Stimulated activated naive CD8-positive, alpha-beta T cell treated with anti-CD3 and anti-CD28 coated beads, Interleukin-15, Interleukin-2, amounts not matched to agents 100 ng/mL and 50 ng/mL, for 24 hours (primary cell): ENCODE results near the gene B4GAT1.
"Not testable (repeated sequence)": the region's sequence is repeated elsewhere in the genome, so short reads cannot be mapped to it uniquely, and the experiment has no call there.

Experiments
- H3K27ac Mint-ChIP-seq: one replicate; pipeline ENCODE4 v1.8.0; 2021; ENCODE audit warnings: mild to moderate bottlenecking, mixed read lengths
- H3K27me3 Mint-ChIP-seq: one replicate; pipeline ENCODE4 v1.8.0; 2021; ENCODE audit warnings: mixed read lengths
- H3K36me3 Mint-ChIP-seq: one replicate; pipeline ENCODE4 v1.8.0; 2021; ENCODE audit warnings: low read depth, mixed read lengths
- H3K4me1 Mint-ChIP-seq: one replicate; pipeline ENCODE4 v1.8.0; 2021; ENCODE audit warnings: low read depth, mixed read lengths
- H3K4me3 Mint-ChIP-seq: one replicate; pipeline ENCODE4 v1.8.0; 2021; ENCODE audit warnings: mild to moderate bottlenecking, mixed read lengths
- H3K9me3 Mint-ChIP-seq: one replicate; pipeline ENCODE4 v1.8.0; 2021; ENCODE audit warnings: mixed read lengths

The B4GAT1 gene

DNA sequence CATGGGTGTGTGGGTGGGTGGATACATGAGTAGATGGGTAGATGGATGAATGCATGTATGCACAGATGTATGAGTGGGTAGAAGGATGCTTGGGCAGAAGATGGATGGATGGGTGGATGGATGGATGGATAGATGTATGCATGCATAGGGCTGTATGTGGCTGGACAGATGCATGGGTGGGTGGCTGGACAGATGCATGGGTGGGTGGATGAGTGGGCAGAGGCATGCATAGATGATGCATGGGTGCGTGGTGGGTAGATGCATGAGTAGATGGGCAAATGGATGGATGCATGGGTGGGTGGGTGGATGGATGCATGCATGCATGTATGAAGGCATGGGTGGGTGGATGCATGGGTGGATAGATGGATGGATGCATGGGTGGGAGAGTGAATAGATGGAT, 23.7 kb downstream of the B4GAT1 start:
- no peak overlapping the region for H3K4me3 Mint-ChIP-seq
- no peaks in the 10 kb centered on the region for H3K27me3 Mint-ChIP-seq
- H3K9me3 Mint-ChIP-seq: no peaks in the 10 kb centered on the region
- H3K4me1 Mint-ChIP-seq: peaks cover 50% of the 10 kb centered on the region
- no peaks in the 10 kb centered on the region for H3K36me3 Mint-ChIP-seq
- no peak overlapping the region for H3K27ac Mint-ChIP-seq

DNA sequence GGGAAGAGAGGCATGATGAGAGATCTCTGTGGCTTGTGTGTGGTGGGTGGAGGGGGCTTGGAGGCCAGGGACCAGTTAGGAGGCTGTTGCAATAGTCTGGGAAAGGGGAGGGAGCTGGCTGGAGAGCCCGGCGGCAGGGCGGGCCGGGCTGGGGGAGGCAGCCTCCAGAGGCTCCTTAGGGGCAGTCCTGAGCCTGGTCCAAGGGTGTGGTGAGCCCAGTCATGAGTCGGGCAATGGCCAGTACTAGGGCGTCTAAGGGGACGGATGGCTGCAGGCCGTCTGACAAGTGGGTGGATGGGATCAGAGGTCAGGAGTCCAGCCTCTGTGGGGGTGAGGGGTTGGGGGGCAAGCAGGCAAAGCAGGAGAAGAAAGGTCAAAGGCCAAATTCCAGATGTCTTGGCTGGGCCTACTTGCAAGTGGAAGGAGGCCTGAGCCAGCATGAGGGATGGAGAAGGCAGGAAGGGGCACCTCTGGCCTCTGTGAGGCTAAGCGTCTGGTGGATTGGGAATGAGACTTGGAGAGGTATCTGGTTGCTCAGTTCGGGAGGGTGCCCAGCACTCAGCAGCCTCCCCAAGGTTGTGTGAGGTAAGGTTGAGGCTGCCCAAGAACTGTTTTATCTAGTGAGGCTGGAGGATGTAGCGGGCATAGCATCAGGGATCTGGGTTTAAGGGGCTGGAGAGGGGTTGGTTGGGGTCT, 24.5 kb downstream of the B4GAT1 start:
- H3K4me3 Mint-ChIP-seq: no peak overlapping the region
- no peaks in the 10 kb centered on the region for H3K27me3 Mint-ChIP-seq
- no peaks in the 10 kb centered on the region for H3K36me3 Mint-ChIP-seq
- peaks cover 50% of the 10 kb centered on the region for H3K4me1 Mint-ChIP-seq
- H3K9me3 Mint-ChIP-seq: no peaks in the 10 kb centered on the region
- no peak overlapping the region for H3K27ac Mint-ChIP-seq

DNA sequence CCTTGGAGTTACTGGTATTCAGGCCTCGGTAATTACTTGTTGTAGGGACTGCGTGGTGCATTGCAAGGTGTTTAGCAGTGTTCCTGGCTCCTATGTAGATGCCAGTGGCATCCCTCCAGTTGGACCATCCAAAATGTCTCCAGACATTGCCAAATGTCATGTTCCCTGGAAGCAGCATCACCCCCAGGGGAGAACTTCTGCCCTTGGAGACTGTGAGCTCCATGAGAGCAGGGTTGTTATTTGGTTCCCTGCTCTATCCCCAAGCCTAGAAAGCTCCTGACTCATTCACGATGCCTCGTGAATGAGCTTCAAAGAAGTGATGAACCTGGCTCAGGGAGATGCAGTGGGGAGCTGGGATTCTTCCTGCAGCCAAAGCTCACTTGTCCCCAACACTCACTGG, 25.8 kb downstream of the B4GAT1 start:
- H3K4me1 Mint-ChIP-seq: peaks cover 48% of the 10 kb centered on the region
- no peak overlapping the region for H3K27ac Mint-ChIP-seq
- H3K36me3 Mint-ChIP-seq: no peaks in the 10 kb centered on the region
- no peaks in the 10 kb centered on the region for H3K9me3 Mint-ChIP-seq
- H3K4me3 Mint-ChIP-seq: no peak overlapping the region
- H3K27me3 Mint-ChIP-seq: no peaks in the 10 kb centered on the region

DNA sequence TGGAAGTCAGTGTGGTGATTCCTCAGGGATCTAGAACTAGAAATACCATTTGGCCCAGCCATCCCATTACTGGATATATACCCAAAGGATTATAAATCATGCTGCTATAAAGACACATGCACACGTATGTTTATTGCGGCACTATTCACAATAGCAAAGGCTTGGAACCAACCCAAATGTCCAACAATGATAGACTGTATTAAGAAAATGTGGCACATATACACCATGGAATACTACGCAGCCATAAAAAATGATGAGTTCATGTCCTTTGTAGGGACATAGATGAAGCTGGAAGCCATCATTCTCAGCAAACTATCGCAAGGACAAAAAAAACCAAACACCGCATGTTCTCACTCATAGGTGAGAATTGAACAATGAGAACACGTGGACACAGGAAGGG, 26.7 kb downstream of the B4GAT1 start:
- H3K27me3 Mint-ChIP-seq, H3K36me3 Mint-ChIP-seq, H3K4me3 Mint-ChIP-seq, H3K9me3 Mint-ChIP-seq, H3K27ac Mint-ChIP-seq: not testable (repeated sequence)
- peaks cover 46% of the 10 kb centered on the region for H3K4me1 Mint-ChIP-seq

DNA sequence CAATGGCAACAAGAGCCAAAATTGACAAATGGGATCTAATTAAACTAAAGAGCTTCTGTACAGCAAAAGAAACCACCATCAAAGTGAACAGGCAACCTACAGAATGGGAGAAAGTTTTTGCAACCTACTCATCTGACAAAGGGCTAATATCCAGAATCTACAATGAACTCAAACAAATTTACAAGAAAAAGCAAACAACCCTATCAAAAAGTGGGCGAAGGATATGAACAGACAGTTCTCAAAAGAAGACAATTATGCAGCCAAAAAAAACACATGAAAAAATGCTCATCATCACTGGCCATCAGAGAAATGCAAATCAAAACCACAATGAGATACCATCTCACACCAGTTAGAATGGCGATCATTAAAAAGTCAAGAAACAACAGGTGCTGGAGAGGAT, 27.1 kb downstream of the B4GAT1 start:
- H3K9me3 Mint-ChIP-seq, H3K4me3 Mint-ChIP-seq, H3K27ac Mint-ChIP-seq, H3K27me3 Mint-ChIP-seq, H3K36me3 Mint-ChIP-seq: not testable (repeated sequence)
- peaks cover 47% of the 10 kb centered on the region for H3K4me1 Mint-ChIP-seq

DNA sequence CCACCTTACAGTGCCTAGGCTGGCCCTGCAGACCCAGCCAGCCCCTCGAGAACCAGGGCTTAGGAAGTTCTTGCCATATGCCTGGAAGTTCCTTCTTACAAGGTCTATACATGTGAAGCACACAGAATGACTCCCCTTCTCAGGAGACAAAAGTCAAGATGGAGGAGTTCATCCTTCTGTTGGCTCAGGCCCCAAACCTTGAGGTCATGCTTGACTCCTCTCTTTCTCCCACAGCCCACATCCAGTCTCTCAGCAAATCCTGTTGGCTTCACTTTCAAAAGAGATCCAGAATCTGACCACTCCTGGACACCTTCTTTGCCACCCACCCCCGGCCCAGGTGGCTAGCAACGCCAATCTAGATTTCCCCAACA, 28.8 kb downstream of the B4GAT1 start:
- peaks cover 64% of the 10 kb centered on the region for H3K4me1 Mint-ChIP-seq
- no peaks in the 10 kb centered on the region for H3K27me3 Mint-ChIP-seq
- H3K27ac Mint-ChIP-seq: peak overlapping the region; percentile 85
- H3K36me3 Mint-ChIP-seq: no peaks in the 10 kb centered on the region
- peak overlapping the region; percentile 17 for H3K4me3 Mint-ChIP-seq
- no peaks in the 10 kb centered on the region for H3K9me3 Mint-ChIP-seq

DNA sequence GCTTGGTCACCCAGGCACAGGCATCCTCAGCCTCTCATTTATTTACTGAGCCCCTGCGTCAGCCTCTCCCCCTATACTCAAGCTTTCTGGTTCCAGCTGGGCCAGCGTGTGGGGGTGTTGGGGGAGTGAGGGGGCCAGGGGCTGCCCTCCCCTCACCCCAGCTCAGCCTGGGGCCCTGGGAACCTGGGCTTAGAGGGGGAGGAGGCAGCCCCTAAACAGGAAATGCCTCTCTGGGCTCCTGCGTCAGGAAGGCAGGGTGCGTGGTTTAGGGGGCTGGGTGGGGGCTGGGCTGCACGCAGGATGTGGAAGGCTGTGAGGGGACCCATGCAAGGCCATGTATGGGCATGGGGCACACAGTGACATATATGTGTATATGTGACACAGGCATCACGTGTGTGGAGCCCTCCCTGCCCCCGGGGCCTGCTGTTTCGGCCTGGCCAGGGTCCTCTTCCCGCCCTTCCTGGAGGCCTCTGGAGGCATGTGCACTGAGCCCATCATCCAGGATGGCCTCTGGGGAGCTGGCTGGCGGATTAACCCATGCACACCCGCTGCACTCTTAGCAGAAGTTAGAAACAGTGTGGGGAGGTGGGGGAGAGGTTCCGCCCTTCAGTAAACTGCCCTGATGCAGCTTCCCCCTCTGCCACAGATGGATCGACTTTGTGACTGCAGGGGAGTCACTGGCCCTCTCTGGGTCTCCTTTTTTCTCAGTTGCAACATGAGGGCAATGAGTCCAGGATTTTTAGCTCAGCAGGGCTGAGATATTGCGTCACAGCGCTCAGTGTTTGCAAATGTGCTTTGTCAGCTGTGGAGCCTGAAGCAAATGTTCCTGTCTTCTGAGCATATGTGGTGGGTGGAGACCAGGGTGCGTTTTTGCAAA, 29.5 kb downstream of the B4GAT1 start:
- H3K36me3 Mint-ChIP-seq: no peaks in the 10 kb centered on the region
- H3K4me1 Mint-ChIP-seq: peaks cover 59% of the 10 kb centered on the region
- peak overlapping the region; percentile 97 for H3K27ac Mint-ChIP-seq
- no peaks in the 10 kb centered on the region for H3K27me3 Mint-ChIP-seq
- peak overlapping the region; percentile 71 for H3K4me3 Mint-ChIP-seq
- H3K9me3 Mint-ChIP-seq: no peaks in the 10 kb centered on the region

DNA sequence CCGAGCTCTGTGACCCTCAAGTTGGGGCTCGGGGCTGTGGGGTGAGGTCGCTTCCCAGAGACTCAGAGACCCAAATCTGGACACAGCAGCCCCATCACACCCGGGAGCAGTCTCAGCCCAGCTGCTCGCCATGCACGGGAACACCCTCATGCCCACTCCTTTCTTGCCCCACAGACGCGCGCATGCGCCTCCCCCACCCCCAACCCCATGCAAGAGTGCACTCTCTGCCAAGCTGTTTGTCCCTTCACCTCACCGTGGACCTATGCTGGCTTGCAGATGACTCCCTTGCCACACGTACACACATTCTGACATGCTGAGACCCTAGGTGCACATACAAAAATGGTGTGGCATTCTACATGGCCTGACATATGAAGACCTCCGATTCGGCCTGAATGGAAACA, 30.1 kb downstream of the B4GAT1 start:
- Mint-ChIP-seq H3K36me3 (no peaks in the 10 kb centered on the region), H3K27ac (peak overlapping the region; percentile 97), H3K9me3 (no peaks in the 10 kb centered on the region), H3K4me3 (peak overlapping the region; percentile 71), H3K4me1 (peaks cover 60% of the 10 kb centered on the region), H3K27me3 (no peaks in the 10 kb centered on the region)

DNA sequence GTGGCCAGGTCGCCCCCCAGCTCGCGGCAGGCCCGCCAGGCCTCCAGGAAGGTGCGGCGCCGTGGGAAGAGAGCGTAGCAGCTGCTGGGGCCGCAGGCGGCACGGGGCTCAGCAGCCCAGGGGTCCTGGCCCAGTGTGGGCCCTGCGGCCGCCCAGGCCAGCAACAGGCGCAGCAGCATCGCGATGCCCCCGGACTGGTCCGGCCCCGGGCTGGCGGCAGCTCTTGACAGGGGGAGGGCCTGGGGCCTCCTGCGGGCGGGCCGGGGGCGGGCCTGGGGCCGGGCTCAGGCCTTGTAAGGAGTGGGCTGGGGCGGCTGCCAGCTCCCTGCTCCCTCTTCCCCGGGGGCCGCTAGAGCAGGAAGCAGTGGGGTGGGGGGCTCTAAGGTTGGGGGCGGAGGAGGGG, 30.6 kb downstream of the B4GAT1 start, which contains the start of gene CD248:
TSS of gene CD248 (minus strand) at position 196 of the 403 bp plus-strand sequence. CDS start at position 179, 17 bp downstream.
- Mint-ChIP-seq H3K4me3 (peak within 1 kb of the TSS; percentile 71), H3K4me1 (peaks cover 63% of the 10 kb centered on the region), H3K27ac (peak within 1 kb of the TSS; percentile 97), H3K36me3 (no peaks in the 10 kb centered on the region), H3K27me3 (no peaks in the 10 kb centered on the region), H3K9me3 (no peaks in the 10 kb centered on the region)

DNA sequence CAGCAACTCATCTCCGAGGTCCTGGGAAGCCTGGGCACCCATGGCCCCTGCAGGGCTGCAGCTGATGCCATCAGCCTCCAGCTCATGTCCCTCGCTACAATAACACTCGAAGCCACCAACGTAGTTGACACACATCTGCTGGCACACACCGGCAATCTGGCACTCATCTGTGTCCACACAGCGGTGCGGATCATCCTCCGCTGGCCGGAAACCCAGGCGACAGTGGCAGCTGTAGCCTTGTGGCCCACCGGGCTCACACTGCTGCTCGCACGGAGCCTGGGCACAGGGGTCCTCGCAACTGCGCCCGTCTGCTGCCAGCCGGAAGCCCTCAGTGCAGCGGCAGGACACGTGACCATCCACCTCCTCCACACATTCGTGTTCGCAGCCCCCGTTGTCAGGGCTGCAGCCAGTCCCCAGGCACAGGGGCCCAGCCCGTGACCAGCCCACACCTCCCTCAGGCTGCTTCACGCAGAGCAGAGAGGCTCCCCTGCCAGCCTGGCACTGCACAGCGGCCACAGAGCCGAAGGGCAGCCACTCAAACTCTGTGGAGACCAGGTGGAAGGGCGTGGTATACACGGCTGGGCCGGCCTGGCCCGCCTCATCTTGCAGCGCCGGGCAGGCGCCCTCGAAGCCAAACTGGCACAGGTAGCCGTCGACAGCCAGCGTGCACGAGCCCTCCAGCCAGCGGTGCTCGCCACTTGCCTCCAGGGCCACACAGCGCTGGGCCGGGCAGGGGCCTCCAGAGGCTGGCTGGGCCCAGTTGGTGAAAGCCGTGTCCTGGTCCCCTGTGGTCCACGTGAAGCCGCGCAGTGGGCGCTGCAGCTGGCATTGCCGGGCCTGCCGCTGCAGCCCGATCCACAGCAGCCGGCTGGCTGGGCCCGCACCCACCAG, 31.3 kb downstream of the B4GAT1 start:
- Mint-ChIP-seq H3K36me3 (no peaks in the 10 kb centered on the region), H3K9me3 (no peaks in the 10 kb centered on the region), H3K4me3 (peak overlapping the region; percentile 70), H3K27ac (peak overlapping the region; percentile 89), H3K27me3 (no peaks in the 10 kb centered on the region), H3K4me1 (peaks cover 65% of the 10 kb centered on the region)

DNA sequence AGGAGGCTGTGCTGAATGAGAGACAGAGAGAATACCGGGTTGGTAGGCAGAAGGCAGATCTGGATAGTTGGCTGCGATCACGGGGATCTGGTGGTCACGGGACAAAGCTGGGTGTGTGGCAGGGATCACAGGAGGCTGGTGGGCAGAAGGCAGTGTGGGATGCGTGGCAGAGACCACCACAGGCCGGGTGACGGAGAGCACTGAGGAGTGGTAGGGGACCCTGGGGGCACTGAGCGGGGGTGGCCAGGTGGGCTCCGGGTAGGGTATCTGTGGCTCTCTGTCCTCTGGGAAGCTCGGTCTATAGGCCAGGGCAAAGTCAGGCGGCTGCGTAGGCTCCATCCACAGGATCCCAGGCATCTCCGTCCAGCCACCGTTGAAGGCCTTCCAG, 31.9 kb downstream of the B4GAT1 start:
- no peaks in the 10 kb centered on the region for H3K27me3 Mint-ChIP-seq
- peak overlapping the region; percentile 70 for H3K4me3 Mint-ChIP-seq
- no peaks in the 10 kb centered on the region for H3K9me3 Mint-ChIP-seq
- peak overlapping the region; percentile 89 for H3K27ac Mint-ChIP-seq
- peaks cover 65% of the 10 kb centered on the region for H3K4me1 Mint-ChIP-seq
- H3K36me3 Mint-ChIP-seq: no peaks in the 10 kb centered on the region

DNA sequence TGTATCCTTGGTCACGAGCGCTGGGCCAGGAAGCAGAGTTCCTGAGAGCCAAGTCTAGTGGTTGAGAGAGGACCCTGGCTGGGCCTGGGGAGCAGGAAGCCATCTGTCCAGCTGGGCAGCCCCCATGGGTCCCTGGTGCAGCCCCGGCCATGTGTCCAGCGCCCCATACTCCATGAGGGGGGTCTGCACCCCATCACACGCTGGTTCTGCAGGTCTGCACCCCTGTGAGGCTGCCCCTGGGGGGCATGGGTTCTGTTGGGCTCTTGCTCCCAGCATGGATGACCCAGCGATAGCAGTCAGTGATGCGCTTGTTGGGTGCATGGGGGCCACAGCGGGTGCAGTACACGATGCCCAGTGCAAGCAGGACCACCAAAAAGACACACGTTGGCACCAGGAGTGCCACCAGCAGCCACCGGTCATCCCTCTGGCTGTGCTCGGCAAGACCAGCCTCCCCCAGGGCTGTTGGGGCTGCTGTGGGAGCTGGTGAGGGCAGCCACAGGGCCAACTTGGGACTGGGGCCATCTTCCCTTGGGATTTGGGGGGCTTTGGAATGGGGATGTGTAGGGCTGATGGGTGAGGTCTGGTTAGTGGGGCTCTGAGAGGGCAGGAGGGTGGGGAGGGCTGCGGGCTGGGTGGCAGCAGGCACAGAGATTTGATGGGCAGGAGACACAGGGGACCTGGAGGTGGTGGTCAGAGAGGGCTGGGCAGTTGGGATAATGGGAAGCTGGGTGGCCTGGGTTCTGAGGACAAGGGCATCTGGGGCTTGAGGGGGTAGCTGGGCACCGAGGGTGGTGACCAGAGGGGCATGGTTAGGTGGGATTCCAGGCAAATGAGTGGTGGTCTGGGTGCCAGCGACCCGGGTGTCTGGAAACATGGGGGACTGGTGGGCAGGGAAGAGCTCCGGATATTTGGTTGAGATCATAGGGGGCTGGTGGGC, 32.6 kb downstream of the B4GAT1 start:
- peaks cover 61% of the 10 kb centered on the region for H3K4me1 Mint-ChIP-seq
- peak overlapping the region; percentile 70 for H3K4me3 Mint-ChIP-seq
- H3K36me3 Mint-ChIP-seq: no peaks in the 10 kb centered on the region
- H3K27ac Mint-ChIP-seq: peak overlapping the region; percentile 89
- no peaks in the 10 kb centered on the region for H3K27me3 Mint-ChIP-seq
- no peaks in the 10 kb centered on the region for H3K9me3 Mint-ChIP-seq

DNA sequence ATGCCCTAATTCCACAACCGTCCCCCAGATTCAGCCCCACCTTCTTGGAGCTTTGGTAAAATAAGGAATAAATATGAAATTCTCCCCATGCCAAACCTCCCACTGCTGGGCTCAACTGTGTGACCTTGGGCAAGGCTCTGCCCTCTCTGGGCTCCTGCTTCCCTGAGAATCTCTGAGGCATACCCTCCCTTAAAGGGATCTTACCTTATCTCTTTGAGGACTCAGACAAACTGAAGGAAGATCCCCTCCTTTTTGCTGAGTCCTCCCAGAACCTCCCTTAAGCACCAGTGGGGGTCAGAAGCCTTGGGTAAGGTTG, 33.3 kb downstream of the B4GAT1 start:
- Mint-ChIP-seq H3K4me1 (peaks cover 58% of the 10 kb centered on the region), H3K36me3 (no peaks in the 10 kb centered on the region), H3K9me3 (no peaks in the 10 kb centered on the region), H3K27ac (peak overlapping the region; percentile 81), H3K27me3 (no peaks in the 10 kb centered on the region), H3K4me3 (peak overlapping the region; percentile 60)
